HepG2 (cell line): Measurements from ENCODE around the gene LGR6. TPM values are rescaled to one million over a fixed set of nuclear protein-coding genes. Genes with fewer than 3 reads are reported as not detected.
A peak's percentile ranks its signal among the peaks of the same experiment; 100 is the strongest.

ENCODE experiments used
- KAT2B ChIP-seq: fragments of 150-350 bp; IDR thresholded peaks from 2 replicates; pipeline ENCODE4 v1.6.1; 2014; ENCODE audit warnings: low read depth, low read length, borderline replicate concordance
- MED1 ChIP-seq: sonication (generic); formaldehyde crosslinking; IDR thresholded peaks from 2 replicates; pipeline ENCODE4 v1.4.0; 2020; ENCODE audit warnings: missing genetic modification reagents
- NRL ChIP-seq: sonication (generic); formaldehyde crosslinking; IDR thresholded peaks from 2 replicates; pipeline ENCODE4 v1.5.0; 2020; ENCODE audit warnings: missing genetic modification reagents, mild to moderate bottlenecking, moderate library complexity, borderline replicate concordance
- RFX5 ChIP-seq: IDR thresholded peaks from 2 replicates; pipeline ENCODE4 v1.6.1; 2011; ENCODE audit warnings: low read depth, low read length, improper control_type of control experiment
- ZBTB40 ChIP-seq, 2 experiments: fragments of 450-650 bp in 1 of 2; sonication (generic) in 1 of 2; formaldehyde crosslinking in 1 of 2; IDR thresholded peaks; 2 replicates each; pipeline versions ENCODE4 v1.6.1 to v1.8.0; 2016 to 2022; ENCODE audit warnings: antibody characterized with exemption in 1 of 2, mild to moderate bottlenecking in 1 of 2, missing genetic modification reagents in 1 of 2
- ZMYM2 ChIP-seq: sonication (generic); formaldehyde crosslinking; IDR thresholded peaks from 2 replicates; pipeline ENCODE4 v1.8.0; 2022; ENCODE audit warnings: mild to moderate bottlenecking, missing genetic modification reagents
- ZNF205 ChIP-seq: IDR thresholded peaks from 2 replicates; pipeline ENCODE4 v1.6.1; 2018; ENCODE audit warnings: missing biosample characterization, missing genetic modification reagents
- ZNF343 ChIP-seq: sonication (generic); formaldehyde crosslinking; IDR thresholded peaks from 2 replicates; pipeline ENCODE4 v1.4.0; 2020; ENCODE audit warnings: mild to moderate bottlenecking, missing genetic modification reagents
- polyA plus RNA-seq, 8 experiments: library from polyadenylated mRNA; depleted of rRNA in 3 of 8; stranded (reverse) in 7 of 8; unstranded in 1 of 8; fragments of >200 nt; fragmentation: Illumina TruSeq in 4 of 8; extraction: Trizol in 4 of 8; gene quantifications; 2 replicates each; pipeline versions ENCODE4 v1.2.1 to v1.2.3, GENCODE V29; 2011 to 2016; ENCODE audit warnings: low read depth in 4 of 8, missing spikeins in 1 of 8, mixed read lengths in 1 of 8; ENCODE audit not compliant: insufficient read depth in 1 of 8
- total RNA-seq, 5 experiments: library from RNA; depleted of rRNA; stranded (reverse); fragments of >200 nt; fragmentation: Illumina TruSeq; extraction: Trizol; gene quantifications; 2 replicates each; pipeline ENCODE4 v1.2.3, GENCODE V29; 2016; ENCODE audit warnings: low read depth in 1 of 5
- TF ChIP-seq, protein P1 (sequence below): sonication (generic); formaldehyde crosslinking; IDR thresholded peaks from 2 replicates; pipeline ENCODE4 v1.4.0; 2020; ENCODE audit warnings: mild to moderate bottlenecking, low read depth, missing genetic modification reagents
- TF ChIP-seq, protein P2 (sequence below): sonication (generic); formaldehyde crosslinking; IDR thresholded peaks from 2 replicates; pipeline ENCODE4 v1.5.0; 2020; ENCODE audit warnings: missing genetic modification reagents
- TF ChIP-seq, protein P3 (sequence below): sonication (generic); formaldehyde crosslinking; IDR thresholded peaks from 2 replicates; pipeline ENCODE4 v1.4.0; 2020; ENCODE audit warnings: mild to moderate bottlenecking, missing genetic modification reagents
- TF ChIP-seq, protein P4 (sequence below): sonication (generic); formaldehyde crosslinking; IDR thresholded peaks from 2 replicates; pipeline ENCODE4 v1.4.0; 2020; ENCODE audit warnings: missing genetic modification reagents, mild to moderate bottlenecking, borderline replicate concordance

Gene LGR6
- total and polyA plus RNA-seq, 2 of the 13 experiments (the other 11 are each of a cell fraction or from before 2014, with no cell fraction given) = 0.07 TPM; not detected in 1

- TF ChIP-seq, protein P1, sequence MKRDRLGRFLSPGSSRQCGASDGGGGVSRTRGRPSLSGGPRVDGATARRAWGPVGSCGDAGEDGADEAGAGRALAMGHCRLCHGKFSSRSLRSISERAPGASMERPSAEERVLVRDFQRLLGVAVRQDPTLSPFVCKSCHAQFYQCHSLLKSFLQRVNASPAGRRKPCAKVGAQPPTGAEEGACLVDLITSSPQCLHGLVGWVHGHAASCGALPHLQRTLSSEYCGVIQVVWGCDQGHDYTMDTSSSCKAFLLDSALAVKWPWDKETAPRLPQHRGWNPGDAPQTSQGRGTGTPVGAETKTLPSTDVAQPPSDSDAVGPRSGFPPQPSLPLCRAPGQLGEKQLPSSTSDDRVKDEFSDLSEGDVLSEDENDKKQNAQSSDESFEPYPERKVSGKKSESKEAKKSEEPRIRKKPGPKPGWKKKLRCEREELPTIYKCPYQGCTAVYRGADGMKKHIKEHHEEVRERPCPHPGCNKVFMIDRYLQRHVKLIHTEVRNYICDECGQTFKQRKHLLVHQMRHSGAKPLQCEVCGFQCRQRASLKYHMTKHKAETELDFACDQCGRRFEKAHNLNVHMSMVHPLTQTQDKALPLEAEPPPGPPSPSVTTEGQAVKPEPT = 0 out of 2 replicates have a peak, but pooled peaks have one; percentile 54
- no peak for TF ChIP-seq ZMYM2
- TF ChIP-seq, protein P2, sequence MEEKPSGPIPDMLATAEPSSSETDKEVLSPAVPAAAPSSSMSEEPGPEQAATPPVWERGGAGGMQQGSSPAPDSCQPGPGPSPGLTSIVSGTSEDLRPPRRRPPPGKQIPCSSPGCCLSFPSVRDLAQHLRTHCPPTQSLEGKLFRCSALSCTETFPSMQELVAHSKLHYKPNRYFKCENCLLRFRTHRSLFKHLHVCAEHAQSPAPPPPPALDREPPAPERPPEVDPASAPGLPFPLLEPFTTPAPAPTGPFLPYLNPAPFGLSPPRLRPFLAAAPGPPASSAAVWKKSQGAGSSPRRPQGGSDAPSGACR (CRISPR knock-in tag) = no peak
- no peak for TF ChIP-seq ZNF205 (CRISPR knock-in tag)
- no peak for TF ChIP-seq ZBTB40 (IDR thresholded peaks at IDR 0.05)
- TF ChIP-seq ZBTB40 (CRISPR knock-in tag; IDR thresholded peaks at IDR 0.05) = no peak
- TF ChIP-seq, protein P3, sequence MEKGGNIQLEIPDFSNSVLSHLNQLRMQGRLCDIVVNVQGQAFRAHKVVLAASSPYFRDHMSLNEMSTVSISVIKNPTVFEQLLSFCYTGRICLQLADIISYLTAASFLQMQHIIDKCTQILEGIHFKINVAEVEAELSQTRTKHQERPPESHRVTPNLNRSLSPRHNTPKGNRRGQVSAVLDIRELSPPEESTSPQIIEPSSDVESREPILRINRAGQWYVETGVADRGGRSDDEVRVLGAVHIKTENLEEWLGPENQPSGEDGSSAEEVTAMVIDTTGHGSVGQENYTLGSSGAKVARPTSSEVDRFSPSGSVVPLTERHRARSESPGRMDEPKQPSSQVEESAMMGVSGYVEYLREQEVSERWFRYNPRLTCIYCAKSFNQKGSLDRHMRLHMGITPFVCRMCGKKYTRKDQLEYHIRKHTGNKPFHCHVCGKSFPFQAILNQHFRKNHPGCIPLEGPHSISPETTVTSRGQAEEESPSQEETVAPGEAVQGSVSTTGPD (CRISPR knock-in tag) = no peak
- TF ChIP-seq KAT2B = no peak
- TF ChIP-seq, protein P4, sequence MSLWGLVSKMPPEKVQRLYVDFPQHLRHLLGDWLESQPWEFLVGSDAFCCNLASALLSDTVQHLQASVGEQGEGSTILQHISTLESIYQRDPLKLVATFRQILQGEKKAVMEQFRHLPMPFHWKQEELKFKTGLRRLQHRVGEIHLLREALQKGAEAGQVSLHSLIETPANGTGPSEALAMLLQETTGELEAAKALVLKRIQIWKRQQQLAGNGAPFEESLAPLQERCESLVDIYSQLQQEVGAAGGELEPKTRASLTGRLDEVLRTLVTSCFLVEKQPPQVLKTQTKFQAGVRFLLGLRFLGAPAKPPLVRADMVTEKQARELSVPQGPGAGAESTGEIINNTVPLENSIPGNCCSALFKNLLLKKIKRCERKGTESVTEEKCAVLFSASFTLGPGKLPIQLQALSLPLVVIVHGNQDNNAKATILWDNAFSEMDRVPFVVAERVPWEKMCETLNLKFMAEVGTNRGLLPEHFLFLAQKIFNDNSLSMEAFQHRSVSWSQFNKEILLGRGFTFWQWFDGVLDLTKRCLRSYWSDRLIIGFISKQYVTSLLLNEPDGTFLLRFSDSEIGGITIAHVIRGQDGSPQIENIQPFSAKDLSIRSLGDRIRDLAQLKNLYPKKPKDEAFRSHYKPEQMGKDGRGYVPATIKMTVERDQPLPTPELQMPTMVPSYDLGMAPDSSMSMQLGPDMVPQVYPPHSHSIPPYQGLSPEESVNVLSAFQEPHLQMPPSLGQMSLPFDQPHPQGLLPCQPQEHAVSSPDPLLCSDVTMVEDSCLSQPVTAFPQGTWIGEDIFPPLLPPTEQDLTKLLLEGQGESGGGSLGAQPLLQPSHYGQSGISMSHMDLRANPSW (CRISPR knock-in tag) = no peak
- TF ChIP-seq NRL (CRISPR knock-in tag) = no peak
- 0 out of 2 replicates have a peak, but pooled peaks have one; percentile 65 for TF ChIP-seq ZNF343 (CRISPR knock-in tag)
- TF ChIP-seq RFX5 = peak; percentile 80; the same call in 1 of the 2 replicates
- TF ChIP-seq MED1 (CRISPR knock-in tag) = no peak
Measured at GRCh38 chr1:202349206-202349928, 155.8 kb downstream of the LGR6 start (continued).
